HL-60 (cell line): ENCODE data around the gene B9D1.

ENCODE experiments used
- GABPA ChIP-seq: IDR thresholded peaks from 2 replicates; pipeline ENCODE4 v1.6.1; 2012; ENCODE audit warnings: low read depth
- POLR2AphosphoS5 ChIP-seq: IDR thresholded peaks from 2 replicates; pipeline ENCODE4 v1.6.1; 2012; ENCODE audit warnings: low read depth
- SPI1 ChIP-seq: IDR thresholded peaks from 2 replicates; pipeline ENCODE4 v1.6.1; 2012; ENCODE audit warnings: low read depth, mild to moderate bottlenecking, borderline replicate concordance
- TF ChIP-seq, protein P1 (sequence below): IDR thresholded peaks from one replicate; pipeline ENCODE4 v1.5.1; 2011; ENCODE audit warnings: low read length, control low read depth, inconsistent platforms; ENCODE audit not compliant: insufficient read depth

DNA sequence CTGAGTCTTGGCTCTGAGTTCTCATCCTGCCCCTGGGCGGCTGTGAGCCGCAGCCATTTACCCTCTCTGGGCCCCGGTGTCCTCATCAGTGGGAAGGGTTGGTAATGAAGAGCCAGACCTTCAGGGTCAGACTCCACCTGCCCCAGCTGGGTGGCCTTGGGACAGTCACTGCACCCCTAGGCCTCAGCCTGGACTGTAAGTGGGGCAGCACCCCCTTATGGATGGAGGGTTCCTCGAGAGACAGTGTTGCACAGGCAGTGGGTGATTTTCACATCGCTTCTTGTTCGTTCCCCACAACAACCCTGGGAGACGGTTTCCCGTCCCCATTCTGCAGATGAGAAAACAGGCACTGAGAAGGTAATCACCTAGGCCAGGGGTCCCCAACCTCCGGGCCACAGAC lies 60.5 kb downstream of the B9D1 start:
- TF ChIP-seq, protein P1, sequence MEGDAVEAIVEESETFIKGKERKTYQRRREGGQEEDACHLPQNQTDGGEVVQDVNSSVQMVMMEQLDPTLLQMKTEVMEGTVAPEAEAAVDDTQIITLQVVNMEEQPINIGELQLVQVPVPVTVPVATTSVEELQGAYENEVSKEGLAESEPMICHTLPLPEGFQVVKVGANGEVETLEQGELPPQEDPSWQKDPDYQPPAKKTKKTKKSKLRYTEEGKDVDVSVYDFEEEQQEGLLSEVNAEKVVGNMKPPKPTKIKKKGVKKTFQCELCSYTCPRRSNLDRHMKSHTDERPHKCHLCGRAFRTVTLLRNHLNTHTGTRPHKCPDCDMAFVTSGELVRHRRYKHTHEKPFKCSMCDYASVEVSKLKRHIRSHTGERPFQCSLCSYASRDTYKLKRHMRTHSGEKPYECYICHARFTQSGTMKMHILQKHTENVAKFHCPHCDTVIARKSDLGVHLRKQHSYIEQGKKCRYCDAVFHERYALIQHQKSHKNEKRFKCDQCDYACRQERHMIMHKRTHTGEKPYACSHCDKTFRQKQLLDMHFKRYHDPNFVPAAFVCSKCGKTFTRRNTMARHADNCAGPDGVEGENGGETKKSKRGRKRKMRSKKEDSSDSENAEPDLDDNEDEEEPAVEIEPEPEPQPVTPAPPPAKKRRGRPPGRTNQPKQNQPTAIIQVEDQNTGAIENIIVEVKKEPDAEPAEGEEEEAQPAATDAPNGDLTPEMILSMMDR, result no peak
- TF ChIP-seq POLR2AphosphoS5 (no peak), SPI1 (no peak), GABPA (no peak)
